Liver (tissue), 3 donors: Measurements from ENCODE around the gene DAB1.

Experiments
- EGR1 ChIP-seq, 2 donors: IDR thresholded peaks; 2 replicates each; pipeline ENCODE4 v1.6.1; 2016 to 2018; ENCODE audit warnings: antibody characterized with exemption in 2 of 2, low read depth in 2 of 2
- JUND ChIP-seq, 2 donors: IDR thresholded peaks; 2 replicates each; pipeline ENCODE4 v1.6.1; 2016; ENCODE audit warnings: antibody characterized with exemption in 2 of 2
- RAD21 ChIP-seq, 2 donors: IDR thresholded peaks; 2 replicates each; pipeline ENCODE4 v1.6.1; 2016; ENCODE audit warnings: antibody characterized with exemption in 2 of 2, mild to moderate bottlenecking in 2 of 2
- TAF1 ChIP-seq: conservative IDR thresholded peaks from 2 replicates; pipeline ENCODE4 v1.6.1; 2016; ENCODE audit warnings: antibody characterized with exemption, mild to moderate bottlenecking
- YY1 ChIP-seq: IDR thresholded peaks from 2 replicates; pipeline ENCODE4 v1.6.1; 2016; ENCODE audit warnings: antibody characterized with exemption, mild to moderate bottlenecking
- TF ChIP-seq, protein P1 (sequence below): IDR thresholded peaks from 2 replicates; pipeline ENCODE4 v1.6.1; 2016; ENCODE audit warnings: antibody characterized with exemption
- TF ChIP-seq, protein P2 (sequence below): IDR thresholded peaks from 2 replicates; pipeline ENCODE4 v1.6.1; 2016; ENCODE audit warnings: antibody characterized with exemption
- TF ChIP-seq, protein P3 (sequence below): fragments of 150-350 bp; IDR thresholded peaks from 2 replicates; pipeline ENCODE4 v1.5.1; 2017; ENCODE audit warnings: improper control_type of control experiment, low read depth, low read length; ENCODE audit not compliant: missing input control
- TF ChIP-seq, protein P4 (sequence below): IDR thresholded peaks from 2 replicates; pipeline ENCODE4 v1.6.1; 2016; ENCODE audit warnings: antibody characterized with exemption
- TF ChIP-seq, protein P5 (sequence below): IDR thresholded peaks from 2 replicates; pipeline ENCODE4 v1.6.1; 2016; ENCODE audit warnings: antibody characterized with exemption, mild to moderate bottlenecking
- donor health status: healthy.
- donor health status: healthy.

DNA sequence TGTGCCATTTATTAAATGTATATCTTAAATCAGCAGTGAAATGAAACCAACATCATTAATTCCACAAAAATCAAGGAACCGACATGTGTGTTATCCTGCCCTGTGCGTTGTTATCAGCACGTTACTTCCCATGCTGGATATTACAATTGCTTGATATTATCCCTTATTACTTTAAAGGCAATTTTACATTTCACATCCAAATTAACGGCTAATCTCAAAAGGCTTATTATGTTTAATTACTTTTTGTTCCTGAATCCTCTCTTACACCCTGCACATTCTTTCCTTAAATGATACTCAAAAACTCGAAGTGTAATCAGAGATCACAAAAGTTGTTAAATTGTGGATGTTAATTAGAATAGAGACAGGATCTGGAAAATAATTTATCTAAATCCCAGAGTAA lies 167.9 kb downstream of the DAB1 start:
- TF ChIP-seq, protein P1, sequence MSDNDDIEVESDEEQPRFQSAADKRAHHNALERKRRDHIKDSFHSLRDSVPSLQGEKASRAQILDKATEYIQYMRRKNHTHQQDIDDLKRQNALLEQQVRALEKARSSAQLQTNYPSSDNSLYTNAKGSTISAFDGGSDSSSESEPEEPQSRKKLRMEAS: no peak
- TF ChIP-seq, protein P2, sequence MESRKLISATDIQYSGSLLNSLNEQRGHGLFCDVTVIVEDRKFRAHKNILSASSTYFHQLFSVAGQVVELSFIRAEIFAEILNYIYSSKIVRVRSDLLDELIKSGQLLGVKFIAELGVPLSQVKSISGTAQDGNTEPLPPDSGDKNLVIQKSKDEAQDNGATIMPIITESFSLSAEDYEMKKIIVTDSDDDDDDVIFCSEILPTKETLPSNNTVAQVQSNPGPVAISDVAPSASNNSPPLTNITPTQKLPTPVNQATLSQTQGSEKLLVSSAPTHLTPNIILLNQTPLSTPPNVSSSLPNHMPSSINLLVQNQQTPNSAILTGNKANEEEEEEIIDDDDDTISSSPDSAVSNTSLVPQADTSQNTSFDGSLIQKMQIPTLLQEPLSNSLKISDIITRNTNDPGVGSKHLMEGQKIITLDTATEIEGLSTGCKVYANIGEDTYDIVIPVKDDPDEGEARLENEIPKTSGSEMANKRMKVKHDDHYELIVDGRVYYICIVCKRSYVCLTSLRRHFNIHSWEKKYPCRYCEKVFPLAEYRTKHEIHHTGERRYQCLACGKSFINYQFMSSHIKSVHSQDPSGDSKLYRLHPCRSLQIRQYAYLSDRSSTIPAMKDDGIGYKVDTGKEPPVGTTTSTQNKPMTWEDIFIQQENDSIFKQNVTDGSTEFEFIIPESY: no peak
- TF ChIP-seq, protein P3, sequence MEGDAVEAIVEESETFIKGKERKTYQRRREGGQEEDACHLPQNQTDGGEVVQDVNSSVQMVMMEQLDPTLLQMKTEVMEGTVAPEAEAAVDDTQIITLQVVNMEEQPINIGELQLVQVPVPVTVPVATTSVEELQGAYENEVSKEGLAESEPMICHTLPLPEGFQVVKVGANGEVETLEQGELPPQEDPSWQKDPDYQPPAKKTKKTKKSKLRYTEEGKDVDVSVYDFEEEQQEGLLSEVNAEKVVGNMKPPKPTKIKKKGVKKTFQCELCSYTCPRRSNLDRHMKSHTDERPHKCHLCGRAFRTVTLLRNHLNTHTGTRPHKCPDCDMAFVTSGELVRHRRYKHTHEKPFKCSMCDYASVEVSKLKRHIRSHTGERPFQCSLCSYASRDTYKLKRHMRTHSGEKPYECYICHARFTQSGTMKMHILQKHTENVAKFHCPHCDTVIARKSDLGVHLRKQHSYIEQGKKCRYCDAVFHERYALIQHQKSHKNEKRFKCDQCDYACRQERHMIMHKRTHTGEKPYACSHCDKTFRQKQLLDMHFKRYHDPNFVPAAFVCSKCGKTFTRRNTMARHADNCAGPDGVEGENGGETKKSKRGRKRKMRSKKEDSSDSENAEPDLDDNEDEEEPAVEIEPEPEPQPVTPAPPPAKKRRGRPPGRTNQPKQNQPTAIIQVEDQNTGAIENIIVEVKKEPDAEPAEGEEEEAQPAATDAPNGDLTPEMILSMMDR: no peak
- TF ChIP-seq, protein P4, sequence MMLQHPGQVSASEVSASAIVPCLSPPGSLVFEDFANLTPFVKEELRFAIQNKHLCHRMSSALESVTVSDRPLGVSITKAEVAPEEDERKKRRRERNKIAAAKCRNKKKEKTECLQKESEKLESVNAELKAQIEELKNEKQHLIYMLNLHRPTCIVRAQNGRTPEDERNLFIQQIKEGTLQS: no peak
- TF ChIP-seq RAD21 (IDR thresholded peaks at IDR 0.05) (no peak), EGR1 (IDR thresholded peaks at IDR 0.05; ENCODE audit: low read depth in 2 of 2) (no peak), JUND (IDR thresholded peaks at IDR 0.05) (no peak), YY1 (no peak), TAF1 (no peak)
- TF ChIP-seq, protein P5, sequence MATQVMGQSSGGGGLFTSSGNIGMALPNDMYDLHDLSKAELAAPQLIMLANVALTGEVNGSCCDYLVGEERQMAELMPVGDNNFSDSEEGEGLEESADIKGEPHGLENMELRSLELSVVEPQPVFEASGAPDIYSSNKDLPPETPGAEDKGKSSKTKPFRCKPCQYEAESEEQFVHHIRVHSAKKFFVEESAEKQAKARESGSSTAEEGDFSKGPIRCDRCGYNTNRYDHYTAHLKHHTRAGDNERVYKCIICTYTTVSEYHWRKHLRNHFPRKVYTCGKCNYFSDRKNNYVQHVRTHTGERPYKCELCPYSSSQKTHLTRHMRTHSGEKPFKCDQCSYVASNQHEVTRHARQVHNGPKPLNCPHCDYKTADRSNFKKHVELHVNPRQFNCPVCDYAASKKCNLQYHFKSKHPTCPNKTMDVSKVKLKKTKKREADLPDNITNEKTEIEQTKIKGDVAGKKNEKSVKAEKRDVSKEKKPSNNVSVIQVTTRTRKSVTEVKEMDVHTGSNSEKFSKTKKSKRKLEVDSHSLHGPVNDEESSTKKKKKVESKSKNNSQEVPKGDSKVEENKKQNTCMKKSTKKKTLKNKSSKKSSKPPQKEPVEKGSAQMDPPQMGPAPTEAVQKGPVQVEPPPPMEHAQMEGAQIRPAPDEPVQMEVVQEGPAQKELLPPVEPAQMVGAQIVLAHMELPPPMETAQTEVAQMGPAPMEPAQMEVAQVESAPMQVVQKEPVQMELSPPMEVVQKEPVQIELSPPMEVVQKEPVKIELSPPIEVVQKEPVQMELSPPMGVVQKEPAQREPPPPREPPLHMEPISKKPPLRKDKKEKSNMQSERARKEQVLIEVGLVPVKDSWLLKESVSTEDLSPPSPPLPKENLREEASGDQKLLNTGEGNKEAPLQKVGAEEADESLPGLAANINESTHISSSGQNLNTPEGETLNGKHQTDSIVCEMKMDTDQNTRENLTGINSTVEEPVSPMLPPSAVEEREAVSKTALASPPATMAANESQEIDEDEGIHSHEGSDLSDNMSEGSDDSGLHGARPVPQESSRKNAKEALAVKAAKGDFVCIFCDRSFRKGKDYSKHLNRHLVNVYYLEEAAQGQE: no peak
